Neural progenitor cell (in vitro differentiated cells): ENCODE results near the gene FGFR2. TPM values are rescaled to one million over a fixed set of nuclear protein-coding genes. Genes with fewer than 3 reads are reported as not detected.

Experiments used
- DNase-seq: peaks from one replicate; pipeline ENCODE4 v3.0.0-alpha.2; 2016; ENCODE audit warnings: low spot score
- H2AFZ ChIP-seq: fragments of 200-600 bp; sonication (generic); replicated peaks from 2 replicates; pipeline ENCODE4 v1.6.1; 2016; ENCODE audit warnings: antibody characterized with exemption
- H3F3A ChIP-seq: fragments of 200-600 bp; sonication (generic); 2 replicates; pipeline ENCODE4 v1.6.1; 2016; ENCODE audit warnings: antibody characterized with exemption, low read depth
- H3K27ac ChIP-seq: fragments of 200-600 bp; sonication (generic); 2 replicates; pipeline ENCODE4 v1.5.1; 2016; ENCODE audit warnings: mild to moderate bottlenecking
- H3K27me3 ChIP-seq: fragments of 200-600 bp; sonication (generic); 2 replicates; pipeline ENCODE4 v1.6.1; 2016; ENCODE audit warnings: mild to moderate bottlenecking, moderate library complexity
- H3K36me3 ChIP-seq: fragments of 200-600 bp; sonication (generic); 2 replicates; pipeline ENCODE4 v1.5.1; 2016
- H3K4me1 ChIP-seq: fragments of 200-600 bp; sonication (generic); 2 replicates; pipeline ENCODE4 v1.6.1; 2016; ENCODE audit warnings: mixed run types
- H3K4me2 ChIP-seq: fragments of 200-600 bp; sonication (generic); 2 replicates; pipeline ENCODE4 v1.6.1; 2016
- H3K4me3 ChIP-seq: fragments of 200-600 bp; sonication (generic); 2 replicates; pipeline ENCODE4 v1.5.1; 2016
- H3K79me2 ChIP-seq: fragments of 200-600 bp; sonication (generic); 2 replicates; pipeline ENCODE4 v1.6.1; 2016; ENCODE audit warnings: low read depth
- H3K9ac ChIP-seq: fragments of 200-600 bp; sonication (generic); 2 replicates; pipeline ENCODE4 v1.6.1; 2016
- H3K9me3 ChIP-seq: fragments of 200-600 bp; sonication (generic); 2 replicates; pipeline ENCODE4 v1.5.1; 2016; ENCODE audit warnings: low read depth
- H4K20me1 ChIP-seq: fragments of 200-600 bp; sonication (generic); 2 replicates; pipeline ENCODE4 v1.6.1; 2016; ENCODE audit warnings: low read depth
- H3K27ac Mint-ChIP-seq: 3 replicates; pipeline ENCODE4 v1.8.0; 2021; ENCODE audit warnings: mixed read lengths
- H3K27me3 Mint-ChIP-seq: 2 replicates; pipeline ENCODE4 v1.8.0; 2022; ENCODE audit warnings: low read depth, mild to moderate bottlenecking, inconsistent platforms, moderate library complexity, mixed read lengths; ENCODE audit not compliant: insufficient read depth
- H3K36me3 Mint-ChIP-seq: 3 replicates; pipeline ENCODE4 v1.8.0; 2021; ENCODE audit warnings: mixed read lengths
- H3K4me1 Mint-ChIP-seq: 3 replicates; pipeline ENCODE4 v1.8.0; 2021; ENCODE audit warnings: mixed read lengths
- H3K4me3 Mint-ChIP-seq: 3 replicates; pipeline ENCODE4 v1.8.0; 2021; ENCODE audit warnings: mild to moderate bottlenecking, moderate library complexity, mixed read lengths
- H3K9me3 Mint-ChIP-seq: 3 replicates; pipeline ENCODE4 v1.8.0; 2020; ENCODE audit warnings: mixed read lengths
- CTCF ChIP-seq: fragments of 200-600 bp; sonication (generic); IDR thresholded peaks from 2 replicates; pipeline ENCODE4 v1.5.1; 2017; ENCODE audit warnings: antibody characterized with exemption, mild to moderate bottlenecking
- EZH2 ChIP-seq: fragments of 200-600 bp; sonication (generic); IDR thresholded peaks from 2 replicates; pipeline ENCODE4 v1.6.1; 2017; ENCODE audit warnings: antibody characterized with exemption, mild to moderate bottlenecking, moderate library complexity
- EZH2phosphoT487 ChIP-seq: fragments of 200-600 bp; sonication (generic); IDR thresholded peaks from 2 replicates; pipeline ENCODE4 v1.6.1; 2017; ENCODE audit warnings: antibody characterized with exemption
- total RNA-seq: library from RNA; depleted of rRNA; stranded (reverse); fragments of >200 nt; gene quantifications from 2 replicates; pipeline ENCODE4 v1.2.3, GENCODE V29; 2015; ENCODE audit warnings: low replicate concordance

The FGFR2 gene
- total RNA-seq, 1 donor from 2014 or later, result 99.1 TPM

- H3K4me1 Mint-ChIP-seq, result peaks cover 20% of the 10 kb centered on the region
- no peak for DNase-seq
- H3K9me3 ChIP-seq, result no peaks in the 10 kb centered on the region
- H3K36me3 Mint-ChIP-seq, result no peaks in the 10 kb centered on the region
- no peak overlapping the region for H3K27ac ChIP-seq
- H2AFZ ChIP-seq, result no peak overlapping the region
- H3K4me2 ChIP-seq, result no peak overlapping the region
- no peak overlapping the region for H3K9ac ChIP-seq
- no peaks in the 10 kb centered on the region for H3K9me3 Mint-ChIP-seq
- H3K4me1 ChIP-seq, result peaks cover 9% of the 10 kb centered on the region
- H3K4me3 Mint-ChIP-seq, result no peak overlapping the region
- no peaks in the 10 kb centered on the region for H3K36me3 ChIP-seq
- peaks cover 8% of the 10 kb centered on the region for H4K20me1 ChIP-seq
- TF ChIP-seq EZH2 (no peak), EZH2phosphoT487 (no peak), CTCF (no peak)
- H3K27me3 Mint-ChIP-seq, result peaks cover 18% of the 10 kb centered on the region
- H3F3A ChIP-seq, result peaks cover 13% of the 10 kb centered on the region
- no peak overlapping the region for H3K27ac Mint-ChIP-seq
- H3K4me3 ChIP-seq, result no peak overlapping the region
- no peaks in the 10 kb centered on the region for H3K79me2 ChIP-seq
- peaks cover 25% of the 10 kb centered on the region for H3K27me3 ChIP-seq
These were observed 7.5 kb upstream of the FGFR2 start for GRCh38 chr10:121605708-121606107.

- Mint-ChIP-seq H3K36me3 (no peaks in the 10 kb centered on the region), H3K4me1 (peaks cover 34% of the 10 kb centered on the region), H3K27me3 (peaks cover 21% of the 10 kb centered on the region), H3K27ac (no peak overlapping the region), H3K9me3 (no peaks in the 10 kb centered on the region), H3K4me3 (peak overlapping the region; percentile 33)
- H3K4me1 ChIP-seq, result peaks cover 22% of the 10 kb centered on the region
- peaks cover 20% of the 10 kb centered on the region for H4K20me1 ChIP-seq
- no peak overlapping the region for H3K27ac ChIP-seq
- H2AFZ ChIP-seq, result no peak overlapping the region
- no peaks in the 10 kb centered on the region for H3K36me3 ChIP-seq
- H3K4me3 ChIP-seq, result no peak overlapping the region
- H3F3A ChIP-seq, result peaks cover 46% of the 10 kb centered on the region
- TF ChIP-seq EZH2 (no peak), EZH2phosphoT487 (no peak), CTCF (no peak)
- no peaks in the 10 kb centered on the region for H3K9me3 ChIP-seq
- H3K27me3 ChIP-seq, result peaks cover 18% of the 10 kb centered on the region
- H3K79me2 ChIP-seq, result peaks cover 21% of the 10 kb centered on the region
- DNase-seq, result no peak
- no peak overlapping the region for H3K9ac ChIP-seq
- H3K4me2 ChIP-seq, result peak overlapping the region; percentile 66
These were observed 3.2 kb upstream of the FGFR2 start for GRCh38 chr10:121601458-121601857.

GRCh38 chr10:121600611-121601010 is 2.4 kb upstream of the FGFR2 start:
- Mint-ChIP-seq H3K27me3 (peaks cover 24% of the 10 kb centered on the region), H3K9me3 (no peaks in the 10 kb centered on the region), H3K4me1 (peaks cover 41% of the 10 kb centered on the region), H3K4me3 (peak overlapping the region; percentile 33), H3K27ac (peak overlapping the region; percentile 17), H3K36me3 (no peaks in the 10 kb centered on the region)
- peak overlapping the region; percentile 13 for H3K4me3 ChIP-seq
- H3K4me2 ChIP-seq, result peak overlapping the region; percentile 66
- TF ChIP-seq CTCF (no peak), EZH2phosphoT487 (no peak), EZH2 (no peak)
- no peaks in the 10 kb centered on the region for H3K9me3 ChIP-seq
- no peak overlapping the region for H3K27ac ChIP-seq
- H3K9ac ChIP-seq, result no peak overlapping the region
- H3K4me1 ChIP-seq, result peaks cover 22% of the 10 kb centered on the region
- peaks cover 25% of the 10 kb centered on the region for H3K79me2 ChIP-seq
- peaks cover 29% of the 10 kb centered on the region for H4K20me1 ChIP-seq
- peaks cover 18% of the 10 kb centered on the region for H3K27me3 ChIP-seq
- no peaks in the 10 kb centered on the region for H3K36me3 ChIP-seq
- H3F3A ChIP-seq, result peaks cover 54% of the 10 kb centered on the region
- H2AFZ ChIP-seq, result no peak overlapping the region
- DNase-seq, result peak; percentile 54
